Lung (tissue), 12 donors: ENCODE measurements around the gene HMCES. TPM values are rescaled to one million over a fixed set of nuclear protein-coding genes. Genes with fewer than 3 reads are reported as not detected.

ENCODE experiments used
- ATAC-seq: fragments of 200-7000 bp; cut with Tn5 transposase; one replicate; pipeline ENCODE4 v1.9.1; 2020; ENCODE audit warnings: moderate number of reproducible peaks; ENCODE audit not compliant: insufficient read depth, low FRiP score
- DNase-seq, 3 donors: peaks; one replicate each; pipeline ENCODE4 v3.0.0-alpha.2; 2013 to 2017
- H3K27ac ChIP-seq, 2 donors: one replicate each; pipeline ENCODE4 v1.5.1; 2013; ENCODE audit warnings: mild to moderate bottlenecking in 2 of 2, moderate library complexity in 2 of 2, control low read depth in 1 of 2, inconsistent platforms in 1 of 2, low read depth in 1 of 2, low read length in 1 of 2
- H3K27me3 ChIP-seq, 3 donors: one replicate each; pipeline ENCODE4 v1.5.1; 2013; ENCODE audit warnings: low read length in 2 of 3; ENCODE audit not compliant: control insufficient read depth in 3 of 3, insufficient read depth in 3 of 3
- H3K36me3 ChIP-seq, 4 donors: one replicate each; pipeline ENCODE4 v1.5.1; 2013; ENCODE audit warnings: low read length in 4 of 4, mild to moderate bottlenecking in 1 of 4, moderate library complexity in 1 of 4; ENCODE audit not compliant: control insufficient read depth in 4 of 4, insufficient read depth in 4 of 4
- H3K4me1 ChIP-seq, 5 donors: one replicate each; pipeline ENCODE4 v1.5.1; 2013; ENCODE audit warnings: low read length in 5 of 5, mild to moderate bottlenecking in 2 of 5, moderate library complexity in 1 of 5; ENCODE audit not compliant: control insufficient read depth in 5 of 5, insufficient read depth in 5 of 5
- H3K4me3 ChIP-seq: one replicate; pipeline ENCODE4 v1.5.1; 2013; ENCODE audit warnings: mild to moderate bottlenecking, control low read depth, moderate library complexity
- H3K9ac ChIP-seq, 2 donors: one replicate each; pipeline ENCODE4 v1.5.1; 2013; ENCODE audit warnings: low read length in 2 of 2, control low read depth in 1 of 2; ENCODE audit not compliant: insufficient read depth in 1 of 2
- H3K9me3 ChIP-seq, 4 donors: one replicate each; pipeline ENCODE4 v1.5.1; 2013; ENCODE audit warnings: low read length in 3 of 4, mild to moderate bottlenecking in 1 of 4, moderate library complexity in 1 of 4; ENCODE audit not compliant: control insufficient read depth in 4 of 4, insufficient read depth in 3 of 4
- WGBS, 2 donors: extraction: QIAGEN DNeasy Blood & Tissue Kit; methylation state at CpG; one replicate each; pipeline ENCODE4 v1.1.7; 2013; 5-methylcytosine and 5-hydroxymethylcytosine counted together
- polyA plus RNA-seq, 2 donors: library from polyadenylated mRNA; stranded (reverse); fragments of 200-250 nt; gene quantifications; one replicate each; pipeline ENCODE4 v1.2.1, GENCODE V29; 2013
- total RNA-seq, 2 donors: library from RNA; depleted of rRNA in 1 of 2; stranded (reverse); fragments of >200 nt in 1 of 2; gene quantifications; one replicate each; pipeline ENCODE4 v1.2.1, GENCODE V29; 2014 to 2021
- TF ChIP-seq, protein P1 (sequence below): IDR thresholded peaks from 2 replicates; pipeline ENCODE4 v1.5.1; 2012; ENCODE audit warnings: mild to moderate bottlenecking; ENCODE audit errors: control extremely low read depth, extremely low read depth
- donor health status: control.
- donor health status: control.
- donor health status: Bipolar disorder and iron deficiency.
- donor health status: healthy.
- donor health status: DM: yes; HTN: yes; CAD: no.

HMCES gene
- total and polyA plus RNA-seq, 4 donors: 23.2 to 36.6 (median 34.6) TPM

DNA sequence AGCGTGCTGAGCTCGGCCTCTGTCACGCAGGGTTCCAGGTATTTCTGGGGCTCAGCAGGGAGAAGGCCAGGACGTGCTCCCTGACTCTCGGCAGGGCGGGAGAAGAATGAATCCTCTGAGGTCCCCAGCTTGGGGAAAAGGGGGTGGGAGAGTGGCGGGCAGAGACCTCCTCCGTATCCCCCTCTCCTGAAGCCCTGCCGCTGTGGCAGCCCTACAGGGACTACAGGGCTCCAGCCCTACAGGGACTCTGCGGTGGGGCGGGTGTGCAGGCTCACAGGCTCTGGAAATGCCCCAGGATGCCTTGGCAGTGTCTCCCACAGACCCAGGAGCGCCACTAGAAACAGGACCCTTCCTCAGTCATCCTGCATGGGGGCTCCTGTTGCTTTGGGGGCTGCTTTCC lies 46.2 kb downstream of the HMCES start:
- Histone ChIP-seq H3K4me3 (no peak overlapping the region), H3K27ac (no peak overlapping the region), H3K27me3 (no peaks in the 10 kb centered on the region), H3K4me1 (no peaks in the 10 kb centered on the region), H3K9me3 (no peaks in the 10 kb centered on the region), H3K36me3 (peaks cover 0 to 7% (median 3%) of the 10 kb centered on the region in 4 donors), H3K9ac (no peak overlapping the region)
- 91 to 94% methylated on average over 12 of the region's 12 CpGs for WGBS, 2 donors
- DNase-seq: no peak
- TF ChIP-seq, protein P1, sequence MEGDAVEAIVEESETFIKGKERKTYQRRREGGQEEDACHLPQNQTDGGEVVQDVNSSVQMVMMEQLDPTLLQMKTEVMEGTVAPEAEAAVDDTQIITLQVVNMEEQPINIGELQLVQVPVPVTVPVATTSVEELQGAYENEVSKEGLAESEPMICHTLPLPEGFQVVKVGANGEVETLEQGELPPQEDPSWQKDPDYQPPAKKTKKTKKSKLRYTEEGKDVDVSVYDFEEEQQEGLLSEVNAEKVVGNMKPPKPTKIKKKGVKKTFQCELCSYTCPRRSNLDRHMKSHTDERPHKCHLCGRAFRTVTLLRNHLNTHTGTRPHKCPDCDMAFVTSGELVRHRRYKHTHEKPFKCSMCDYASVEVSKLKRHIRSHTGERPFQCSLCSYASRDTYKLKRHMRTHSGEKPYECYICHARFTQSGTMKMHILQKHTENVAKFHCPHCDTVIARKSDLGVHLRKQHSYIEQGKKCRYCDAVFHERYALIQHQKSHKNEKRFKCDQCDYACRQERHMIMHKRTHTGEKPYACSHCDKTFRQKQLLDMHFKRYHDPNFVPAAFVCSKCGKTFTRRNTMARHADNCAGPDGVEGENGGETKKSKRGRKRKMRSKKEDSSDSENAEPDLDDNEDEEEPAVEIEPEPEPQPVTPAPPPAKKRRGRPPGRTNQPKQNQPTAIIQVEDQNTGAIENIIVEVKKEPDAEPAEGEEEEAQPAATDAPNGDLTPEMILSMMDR: no peak
- ATAC-seq: no peak

DNA sequence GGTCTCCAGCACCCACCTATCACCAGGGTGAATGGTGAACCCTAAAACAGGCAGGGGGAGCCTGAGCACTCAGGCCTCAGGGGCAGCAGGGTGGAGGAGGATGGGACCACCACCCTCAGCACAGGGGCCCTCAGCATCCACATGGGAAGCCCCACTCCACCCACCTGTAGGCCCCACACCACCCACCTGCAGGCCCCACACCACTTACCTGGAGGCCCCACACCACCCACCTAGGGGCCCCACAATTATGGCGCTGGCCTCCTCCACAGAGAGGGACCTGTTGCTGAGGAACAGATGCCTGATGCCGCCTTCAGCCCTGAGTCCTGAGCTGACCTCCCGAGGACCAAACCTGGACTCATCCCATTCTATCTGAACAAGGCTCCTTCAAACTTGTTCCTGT lies 46.7 kb downstream of the HMCES start:
- Histone ChIP-seq H3K9ac (no peak overlapping the region), H3K4me3 (no peak overlapping the region), H3K27me3 (no peaks in the 10 kb centered on the region), H3K4me1 (no peaks in the 10 kb centered on the region), H3K9me3 (no peaks in the 10 kb centered on the region), H3K27ac (no peak overlapping the region), H3K36me3 (peaks cover 0 to 7% (median 3%) of the 10 kb centered on the region in 4 donors)
- 80 to 93% methylated on average over 3 of the region's 3 CpGs for WGBS, 2 donors
- DNase-seq (no peak), ATAC-seq (no peak)
- TF ChIP-seq, protein P1: no peak

DNA sequence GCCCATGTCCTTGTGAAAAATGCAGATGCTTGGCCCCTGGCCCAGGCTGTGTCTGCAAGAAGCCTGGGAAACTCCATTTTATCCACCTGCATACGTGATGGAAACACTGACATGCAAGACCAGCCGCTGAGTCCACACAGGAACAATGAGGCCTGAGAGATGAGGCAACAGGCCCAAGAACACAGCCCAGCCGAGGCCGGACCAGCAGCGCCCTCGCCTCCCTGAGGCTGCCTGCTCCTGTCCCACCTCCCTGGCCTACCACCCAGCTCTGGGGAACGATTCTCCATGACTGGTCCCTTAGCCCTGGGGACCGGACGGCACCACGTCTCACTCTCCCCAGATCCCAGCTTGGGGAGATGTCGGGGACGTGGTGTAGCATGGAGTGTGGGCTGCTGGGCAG lies 47.5 kb downstream of the HMCES start:
- no peak for DNase-seq
- TF ChIP-seq, protein P1: no peak

DNA sequence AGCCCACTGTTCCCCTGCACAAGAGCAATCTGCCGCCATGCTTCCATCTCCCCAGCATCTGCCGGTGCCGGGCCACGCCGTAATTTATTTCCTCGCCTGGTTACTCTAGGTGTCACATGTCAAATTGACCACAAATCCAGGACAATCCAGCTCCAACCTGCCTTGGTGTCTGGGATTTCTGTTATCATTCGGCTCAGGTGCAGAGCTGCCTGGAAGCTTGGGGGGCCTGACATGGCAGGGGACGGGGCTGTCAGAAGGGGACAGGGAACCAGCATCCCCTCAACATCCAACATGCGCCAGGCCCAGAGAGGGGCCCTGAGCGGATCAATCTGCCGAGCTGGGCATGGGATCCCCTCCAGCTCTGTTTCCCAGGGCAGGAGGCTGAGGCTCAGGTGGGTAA lies 47.9 kb downstream of the HMCES start:
- Histone ChIP-seq H3K36me3 (peaks cover 0 to 6% (median 0%) of the 10 kb centered on the region in 4 donors), H3K27me3 (no peaks in the 10 kb centered on the region), H3K27ac (no peak overlapping the region), H3K9me3 (no peaks in the 10 kb centered on the region), H3K4me3 (no peak overlapping the region), H3K4me1 (no peaks in the 10 kb centered on the region), H3K9ac (no peak overlapping the region)
- 94 to 96% methylated on average over 11 of the region's 11 CpGs for WGBS, 2 donors
- TF ChIP-seq, protein P1: no peak
- no peak for DNase-seq
- ATAC-seq: no peak

More for the DNA sequence above, 47.5 kb downstream of the HMCES start:
- Histone ChIP-seq H3K9ac (no peak overlapping the region), H3K27ac (no peak overlapping the region), H3K9me3 (no peaks in the 10 kb centered on the region), H3K4me3 (no peak overlapping the region), H3K27me3 (no peaks in the 10 kb centered on the region), H3K4me1 (no peaks in the 10 kb centered on the region), H3K36me3 (peaks cover 0 to 6% (median under 1%) of the 10 kb centered on the region in 4 donors)
- 94 to 96% methylated on average over 12 of the region's 12 CpGs for WGBS, 2 donors
- no peak for ATAC-seq
